IMR-90 (cell line): ENCODE data around the gene CAMKMT. TPM values are rescaled to one million over a fixed set of nuclear protein-coding genes. Genes with fewer than 3 reads are reported as not detected.

Source experiments
- ATAC-seq: fragments of 200-7000 bp; cut with Tn5 transposase; 2 replicates; pipeline ENCODE4 v1.9.1; 2020; ENCODE audit warnings: low read depth, mild to moderate bottlenecking, moderate library complexity
- BruUV-seq: library from RNA; stranded (reverse); fragments of 400-500 nt; replicated peaks from 2 replicates; lab custom pipeline; 2021; lab: Mats Ljungman, UMichigan
- CTCF ChIA-PET: fragments of 300-600 bp; formaldehyde crosslinking; extraction: SDS; loops from one replicate; lab custom pipeline; 2021; ENCODE audit warnings: antibody characterized with exemption; lab: Yijun Ruan, JAX
- POLR2A ChIA-PET: fragments of 300-600 bp; sonication (Branson Sonifier 250); formaldehyde crosslinking; loops from one replicate; lab custom pipeline; 2022; ENCODE audit warnings: antibody characterized with exemption; ENCODE audit not compliant: unreplicated experiment; lab: Charles Lee
- DNase-seq: peaks from one replicate; pipeline ENCODE4 v3.0.0; 2013
- H2AFZ ChIP-seq: replicated peaks from 2 replicates; pipeline ENCODE3; 2013; ENCODE audit warnings: low read length, mild to moderate bottlenecking; ENCODE audit not compliant: poor library complexity
- H2AK5ac ChIP-seq: 2 replicates; pipeline ENCODE4 v1.6.1; 2013; ENCODE audit warnings: low read depth, low read length, inconsistent platforms
- H2AK9ac ChIP-seq: replicated peaks from 2 replicates; pipeline ENCODE3; 2013; ENCODE audit warnings: mild to moderate bottlenecking, low read depth, low read length, moderate library complexity; ENCODE audit not compliant: poor library complexity
- H2BK120ac ChIP-seq: 2 replicates; pipeline ENCODE4 v1.6.1; 2013; ENCODE audit warnings: low read depth, low read length, inconsistent platforms
- H2BK15ac ChIP-seq: 3 replicates; pipeline ENCODE4 v1.6.1; 2013; ENCODE audit warnings: low read depth, low read length, inconsistent platforms
- H2BK20ac ChIP-seq: 2 replicates; pipeline ENCODE4 v1.6.1; 2013; ENCODE audit warnings: low read depth, mild to moderate bottlenecking, inconsistent platforms, low read length, moderate library complexity
- H2BK5ac ChIP-seq: 2 replicates; pipeline ENCODE4 v1.6.1; 2013; ENCODE audit warnings: mild to moderate bottlenecking, low read depth, low read length, inconsistent platforms; ENCODE audit not compliant: poor library complexity, severe bottlenecking
- H3K14ac ChIP-seq: replicated peaks from 2 replicates; pipeline ENCODE4 v1.6.1; 2013; ENCODE audit warnings: low read depth, low read length, inconsistent platforms
- H3K18ac ChIP-seq: 2 replicates; pipeline ENCODE4 v1.6.1; 2013; ENCODE audit warnings: low read depth, low read length, control low read depth
- H3K23ac ChIP-seq: 2 replicates; pipeline ENCODE4 v1.6.1; 2013; ENCODE audit warnings: low read depth, low read length, inconsistent platforms
- H3K27ac ChIP-seq: 2 replicates; pipeline ENCODE4 v1.5.1; 2013; ENCODE audit warnings: mild to moderate bottlenecking, control low read depth, low read length; ENCODE audit not compliant: insufficient read depth
- H3K27me3 ChIP-seq: 2 replicates; pipeline ENCODE4 v1.6.1; 2013; ENCODE audit warnings: low read length; ENCODE audit not compliant: control insufficient read depth, insufficient read depth
- H3K36me3 ChIP-seq: 2 replicates; pipeline ENCODE4 v1.6.1; 2013; ENCODE audit warnings: low read length, mixed read lengths; ENCODE audit not compliant: control insufficient read depth, insufficient read depth
- H3K4ac ChIP-seq: 2 replicates; pipeline ENCODE4 v1.6.1; 2013; ENCODE audit warnings: low read depth, low read length, inconsistent platforms
- H3K4me1 ChIP-seq: 2 replicates; pipeline ENCODE4 v1.6.1; 2013; ENCODE audit warnings: low read length, mixed read lengths; ENCODE audit not compliant: control insufficient read depth, insufficient read depth
- H3K4me2 ChIP-seq: 2 replicates; pipeline ENCODE4 v1.6.1; 2013; ENCODE audit warnings: low read depth, mild to moderate bottlenecking, control low read depth, low read length, moderate library complexity
- H3K4me3 ChIP-seq: 2 replicates; pipeline ENCODE4 v1.5.1; 2013; ENCODE audit warnings: low read depth, mild to moderate bottlenecking, control low read depth, low read length, moderate library complexity; ENCODE audit not compliant: insufficient read depth
- H3K56ac ChIP-seq: 2 replicates; pipeline ENCODE4 v1.6.1; 2013; ENCODE audit warnings: low read length, inconsistent platforms; ENCODE audit not compliant: insufficient read depth; ENCODE audit errors: extremely low read depth
- H3K79me1 ChIP-seq, 2 experiments: 2 replicates each; pipeline ENCODE4 v1.6.1; 2013; ENCODE audit warnings: low read length in 2 of 2, inconsistent platforms in 1 of 2, low read depth in 1 of 2
- H3K9ac ChIP-seq: 2 replicates; pipeline ENCODE4 v1.6.1; 2013; ENCODE audit warnings: low read depth, low read length, control low read depth
- H3K9me1 ChIP-seq: 2 replicates; pipeline ENCODE4 v1.6.1; 2013; ENCODE audit warnings: low read length, inconsistent platforms; ENCODE audit not compliant: insufficient read depth
- H3K9me3 ChIP-seq: 2 replicates; pipeline ENCODE4 v1.6.1; 2013; ENCODE audit warnings: low read length; ENCODE audit not compliant: control insufficient read depth, insufficient read depth
- H4K20me1 ChIP-seq: 2 replicates; pipeline ENCODE4 v1.6.1; 2013; ENCODE audit warnings: low read length, inconsistent platforms; ENCODE audit not compliant: insufficient read depth
- H4K5ac ChIP-seq: 2 replicates; pipeline ENCODE4 v1.6.1; 2013; ENCODE audit warnings: mild to moderate bottlenecking, low read depth, low read length, control low read depth
- H4K8ac ChIP-seq, 2 experiments: 2 replicates each; pipeline ENCODE4 v1.6.1; 2013; ENCODE audit warnings: low read depth in 2 of 2, low read length in 2 of 2, control low read depth in 1 of 2, inconsistent platforms in 1 of 2
- H4K91ac ChIP-seq: 2 replicates; pipeline ENCODE4 v1.6.1; 2013; ENCODE audit warnings: low read depth, low read length, inconsistent platforms; ENCODE audit not compliant: insufficient read depth
- BHLHE40 ChIP-seq: fragments of 150-350 bp; IDR thresholded peaks from 2 replicates; pipeline ENCODE4 v1.6.1; 2016; ENCODE audit warnings: mild to moderate bottlenecking, low read depth, low read length
- CEBPB ChIP-seq: IDR thresholded peaks from 2 replicates; pipeline ENCODE4 v1.6.1; 2012; ENCODE audit warnings: low read depth, low read length, improper control_type of control experiment
- CHD1 ChIP-seq: IDR thresholded peaks from 2 replicates; pipeline ENCODE4 v1.6.1; 2012; ENCODE audit warnings: low read depth, low read length, improper control_type of control experiment
- CTCF ChIP-seq: conservative IDR thresholded peaks from 2 replicates; pipeline ENCODE4 v1.5.1; 2012; ENCODE audit warnings: mild to moderate bottlenecking, low read depth, low read length, improper control_type of control experiment
- ELK1 ChIP-seq: fragments of 150-350 bp; IDR thresholded peaks from 2 replicates; pipeline ENCODE4 v1.6.1; 2016; ENCODE audit warnings: low read depth, mild to moderate bottlenecking, low read length, moderate library complexity, borderline replicate concordance
- FOS ChIP-seq: fragments of 150-350 bp; IDR thresholded peaks from 2 replicates; pipeline ENCODE4 v1.6.1; 2016; ENCODE audit warnings: low read depth, low read length
- MAFK ChIP-seq: IDR thresholded peaks from 2 replicates; pipeline ENCODE4 v1.6.1; 2012; ENCODE audit warnings: low read depth, low read length, improper control_type of control experiment
- MAZ ChIP-seq: IDR thresholded peaks from 2 replicates; pipeline ENCODE4 v1.6.1; 2012; ENCODE audit warnings: low read depth, mild to moderate bottlenecking, low read length, improper control_type of control experiment, moderate library complexity, borderline replicate concordance
- MXI1 ChIP-seq: IDR thresholded peaks from 2 replicates; pipeline ENCODE4 v1.6.1; 2012; ENCODE audit warnings: low read depth, mild to moderate bottlenecking, low read length, moderate library complexity, borderline replicate concordance
- NFE2L2 ChIP-seq: fragments of 150-350 bp; IDR thresholded peaks from 2 replicates; pipeline ENCODE4 v1.6.1; 2016; ENCODE audit warnings: low read depth, mild to moderate bottlenecking, low read length
- POLR2A ChIP-seq: IDR thresholded peaks from 2 replicates; pipeline ENCODE4 v1.6.1; 2012; ENCODE audit warnings: mild to moderate bottlenecking, low read depth, low read length
- RAD21 ChIP-seq: IDR thresholded peaks from 2 replicates; pipeline ENCODE4 v1.6.1; 2012; ENCODE audit warnings: low read length, improper control_type of control experiment
- RCOR1 ChIP-seq: IDR thresholded peaks from 2 replicates; pipeline ENCODE4 v1.6.1; 2012; ENCODE audit warnings: mild to moderate bottlenecking, low read length, improper control_type of control experiment; ENCODE audit not compliant: insufficient replicate concordance
- RFX5 ChIP-seq: IDR thresholded peaks from 2 replicates; pipeline ENCODE4 v1.8.0; 2012; ENCODE audit warnings: low read depth, mild to moderate bottlenecking, low read length, moderate library complexity
- SMC3 ChIP-seq: fragments of 150-350 bp; IDR thresholded peaks from 2 replicates; pipeline ENCODE4 v1.6.1; 2016; ENCODE audit warnings: low read depth, mild to moderate bottlenecking, antibody characterized with exemption, low read length, moderate library complexity
- USF2 ChIP-seq: fragments of 150-350 bp; IDR thresholded peaks from 2 replicates; pipeline ENCODE4 v1.6.1; 2017; ENCODE audit warnings: mild to moderate bottlenecking, antibody characterized with exemption, low read length, low read depth
- WGBS, 2 experiments: methylation state at CpG; one replicate each; pipeline versions ENCODE4 v1.1.5 to v1.1.7; 2013; ENCODE audit warnings: missing lambda C conversion rate in 2 of 2; ENCODE audit not compliant: insufficient read length in 1 of 2; ENCODE audit errors: extremely low coverage in 2 of 2; 5-methylcytosine and 5-hydroxymethylcytosine counted together
- dilution Hi-C: fragments of 300-500 bp; cut with HindIII; formaldehyde crosslinking; loops from one replicate; pipeline ENCODE4 v1.14.3; 2018; ENCODE audit warnings: low sequenced_read_pairs; ENCODE audit not compliant: unreplicated experiment
- in situ Hi-C: fragments of 300-500 bp; cut with MboI; formaldehyde crosslinking; loops from 3 replicates; pipeline ENCODE4 v1.14.3; 2019; ENCODE audit warnings: low sequenced_read_pairs, inconsistent platforms, mixed read lengths
- intact Hi-C: fragments of 100-400 bp; cut with micrococcal nuclease; formaldehyde crosslinking; loops from 2 replicates; pipeline ENCODE4 v1.10.0; 2022
- polyA plus RNA-seq, 3 experiments: library from polyadenylated mRNA; depleted of rRNA; stranded (reverse); fragments of >200 nt; gene quantifications; 2 replicates each; pipeline ENCODE4 v1.2.3, GENCODE V29; 2012; ENCODE audit warnings: low replicate concordance in 1 of 3
- total RNA-seq: library from RNA; depleted of rRNA; stranded (reverse); fragments of >200 nt; gene quantifications from 2 replicates; pipeline ENCODE4 v1.2.3, GENCODE V29; 2012

The CAMKMT gene
- total and polyA plus RNA-seq, 2 of the 4 experiments (the other 2 are of a cell fraction) = 4.4 to 6.8 TPM

GRCh38 chr2:44532031-44532430 lies 170.3 kb downstream of the CAMKMT start:
- Histone ChIP-seq H3K14ac (no peak overlapping the region), H4K8ac (no peak overlapping the region), H3K9me1 (no peaks in the 10 kb centered on the region), H3K18ac (no peak overlapping the region), H3K79me1 (no peaks in the 10 kb centered on the region), H3K27ac (no peak overlapping the region), H3K4me2 (no peak overlapping the region), H3K4me3 (no peak overlapping the region), H3K9ac (no peak overlapping the region), H2AFZ (no peak overlapping the region), H2AK9ac (no peak overlapping the region), H2AK5ac (no peak overlapping the region), H4K5ac (no peak overlapping the region), H3K56ac (no peak overlapping the region), H3K23ac (no peak overlapping the region), H3K9me3 (no peaks in the 10 kb centered on the region), H3K4ac (no peak overlapping the region), H4K91ac (no peak overlapping the region), H3K27me3 (no peaks in the 10 kb centered on the region), H2BK5ac (no peak overlapping the region), H2BK120ac (no peak overlapping the region), H3K4me1 (no peaks in the 10 kb centered on the region), H3K36me3 (no peaks in the 10 kb centered on the region), H2BK15ac (no peak overlapping the region), H4K20me1 (no peaks in the 10 kb centered on the region), H2BK20ac (no peak overlapping the region)
- ChIA-PET CTCF (interaction anchor here (0.6 kb wide), 1 partner anchor 33 kb away, joined by 5 read pairs; no protein-coding TSS in a partner anchor), POLR2A (no interaction called here)
- intact Hi-C loops = no loop called here
- in situ Hi-C loops = no loop called here
- no peak for ATAC-seq
- no CpG with 5 or more reads among the region's 2 CpGs for WGBS, 2 experiments
- no peak for DNase-seq
- dilution Hi-C loops = no loop called here
- no TSS peak for BruUV-seq
- TF ChIP-seq NFE2L2 (no peak), BHLHE40 (no peak), USF2 (no peak), ELK1 (no peak), SMC3 (no peak), MAFK (no peak), CEBPB (no peak), CTCF (no peak), RCOR1 (no peak), FOS (no peak), RAD21 (no peak), MXI1 (no peak), RFX5 (no peak), MAZ (no peak), POLR2A (no peak), CHD1 (no peak)
